CD14-positive monocyte (primary cell): ENCODE measurements around the gene NSMF. TPM values are rescaled to one million over a fixed set of nuclear protein-coding genes. Genes with fewer than 3 reads are reported as not detected.
A peak's percentile ranks its signal among the peaks of the same experiment; 100 is the strongest.

ENCODE experiments used
- DNase-seq, 3 donors: peaks; one replicate each; pipeline ENCODE4 v3.0.0-alpha.2; 2011 to 2022
- H2AFZ ChIP-seq: 2 replicates; pipeline ENCODE4 v1.6.0; 2012; ENCODE audit warnings: mild to moderate bottlenecking, low read depth, low read length, inconsistent platforms; ENCODE audit not compliant: insufficient read depth, poor library complexity, severe bottlenecking
- H3K27ac ChIP-seq, 2 donors: 1 replicate in 1 of 2; 2 replicates in 1 of 2; pipeline ENCODE4 v1.5.1; 2012 to 2013; ENCODE audit warnings: low read length in 2 of 2, control low read depth in 1 of 2, inconsistent platforms in 1 of 2, low read depth in 1 of 2, mild to moderate bottlenecking in 1 of 2
- H3K27me3 ChIP-seq, 2 donors: one replicate each; pipeline versions ENCODE4 v1.6.0 to v1.6.1; 2011 to 2013; ENCODE audit warnings: low read length in 2 of 2; ENCODE audit not compliant: control insufficient read depth in 2 of 2, insufficient read depth in 2 of 2
- H3K36me3 ChIP-seq, 2 donors: replicated peaks in 1 of 2; 1 replicate in 1 of 2; 2 replicates in 1 of 2; pipeline versions ENCODE4 v1.5.1 to v1.6.1; 2012 to 2013; ENCODE audit warnings: low read length in 2 of 2, control low read depth in 1 of 2, inconsistent platforms in 1 of 2, mild to moderate bottlenecking in 1 of 2; ENCODE audit not compliant: insufficient read depth in 2 of 2, control insufficient read depth in 1 of 2
- H3K4me1 ChIP-seq, 2 donors: 1 replicate in 1 of 2; 2 replicates in 1 of 2; pipeline versions ENCODE4 v1.5.1 to v1.6.1; 2012 to 2013; ENCODE audit warnings: low read length in 2 of 2, control low read depth in 1 of 2, inconsistent platforms in 1 of 2, mild to moderate bottlenecking in 1 of 2, moderate library complexity in 1 of 2; ENCODE audit not compliant: insufficient read depth in 2 of 2, control insufficient read depth in 1 of 2
- H3K4me2 ChIP-seq: replicated peaks from 2 replicates; pipeline ENCODE3; 2012; ENCODE audit warnings: low read length, moderate library complexity, mild to moderate bottlenecking; ENCODE audit not compliant: poor library complexity, severe bottlenecking; ENCODE audit errors: extremely low read depth
- H3K4me3 ChIP-seq, 3 experiments: fragments of 200-600 bp in 1 of 3; sonication (generic) in 1 of 3; replicated peaks in 1 of 3; 1 replicate in 2 of 3; 2 replicates in 1 of 3; pipeline ENCODE4 v1.5.1; 2011 to 2013; ENCODE audit warnings: low read length in 3 of 3, mild to moderate bottlenecking in 3 of 3, control low read depth in 2 of 3, low read depth in 2 of 3, inconsistent platforms in 1 of 3, moderate library complexity in 1 of 3
- H3K79me2 ChIP-seq: 2 replicates; pipeline ENCODE4 v1.6.0; 2012; ENCODE audit warnings: mild to moderate bottlenecking, control low read depth, inconsistent platforms, low read length, moderate library complexity; ENCODE audit not compliant: insufficient read depth
- H3K9ac ChIP-seq: 2 replicates; pipeline ENCODE4 v1.6.0; 2017; ENCODE audit warnings: low read length, mild to moderate bottlenecking; ENCODE audit not compliant: insufficient read depth, poor library complexity, severe bottlenecking
- H3K9me3 ChIP-seq, 2 donors: replicated peaks in 1 of 2; 1 replicate in 1 of 2; 2 replicates in 1 of 2; pipeline versions ENCODE4 v1.5.1 to v1.6.1; 2012 to 2013; ENCODE audit warnings: low read length in 2 of 2, control low read depth in 1 of 2; ENCODE audit not compliant: control insufficient read depth in 1 of 2, insufficient read depth in 1 of 2
- H4K20me1 ChIP-seq: 2 replicates; pipeline ENCODE4 v1.6.0; 2012; ENCODE audit warnings: mild to moderate bottlenecking, low read length, control low read depth, moderate library complexity; ENCODE audit not compliant: insufficient read depth
- H3K27ac Mint-ChIP-seq, 7 donors: one replicate each; pipeline ENCODE4 v1.8.0; 2020; ENCODE audit warnings: mild to moderate bottlenecking in 7 of 7, mixed read lengths in 7 of 7, moderate library complexity in 6 of 7, inconsistent platforms in 2 of 7
- H3K27me3 Mint-ChIP-seq, 3 donors: one replicate each; pipeline ENCODE4 v1.8.0; 2021 to 2022; ENCODE audit warnings: low read depth in 3 of 3, mild to moderate bottlenecking in 3 of 3, mixed read lengths in 3 of 3, moderate library complexity in 3 of 3, inconsistent platforms in 1 of 3
- H3K36me3 Mint-ChIP-seq, 2 donors: one replicate each; pipeline ENCODE4 v1.8.0; 2020; ENCODE audit warnings: mixed read lengths in 2 of 2, inconsistent platforms in 1 of 2, mild to moderate bottlenecking in 1 of 2
- H3K4me1 Mint-ChIP-seq: one replicate; pipeline ENCODE4 v1.8.0; 2020; ENCODE audit warnings: mild to moderate bottlenecking, mixed read lengths
- H3K4me3 Mint-ChIP-seq, 2 donors: one replicate each; pipeline ENCODE4 v1.8.0; 2020; ENCODE audit warnings: mild to moderate bottlenecking in 2 of 2, mixed read lengths in 2 of 2, moderate library complexity in 1 of 2
- H3K9me3 Mint-ChIP-seq, 7 donors: one replicate each; pipeline ENCODE4 v1.8.0; 2020 to 2022; ENCODE audit warnings: mixed read lengths in 7 of 7, mild to moderate bottlenecking in 6 of 7, moderate library complexity in 6 of 7, inconsistent platforms in 2 of 7
- WGBS: methylation state at CpG from one replicate; pipeline ENCODE4 v1.1.5; 2013; ENCODE audit warnings: missing lambda C conversion rate; ENCODE audit not compliant: insufficient coverage; 5-methylcytosine and 5-hydroxymethylcytosine counted together
- intact Hi-C, 2 donors: fragments of 100-400 bp; cut with micrococcal nuclease; formaldehyde crosslinking; loops; one replicate each; pipeline versions ENCODE4 v1.15.0 to v1.15.1; 2023
- polyA plus RNA-seq, 3 donors: library from polyadenylated mRNA; depleted of rRNA in 1 of 3; unstranded in 2 of 3; stranded (reverse) in 1 of 3; fragments of 300-500 nt in 2 of 3; fragments of >200 nt in 1 of 3; fragmentation: Illumina TruSeq in 2 of 3; gene quantifications; 1 replicate in 2 of 3; 2 replicates in 1 of 3; pipeline ENCODE4 v1.2.3, GENCODE V29; 2012 to 2021
- TF ChIP-seq, protein P1 (sequence below): fragments of 200-600 bp; IDR thresholded peaks from one replicate; pipeline ENCODE4 v1.8.0; 2022; ENCODE audit warnings: antibody characterized with exemption, mild to moderate bottlenecking

The NSMF gene
- polyA plus RNA-seq, 3 donors: 4.6 to 68.4 (median 5.3) TPM

GRCh38 chr9:137412431-137412830 lies 46.7 kb downstream of the NSMF start:
- Histone ChIP-seq H4K20me1 (peaks cover 52% of the 10 kb centered on the region), H2AFZ (no peak overlapping the region), H3K4me3 (no peak overlapping the region), H3K27me3 (peaks cover 2 to 26% of the 10 kb centered on the region in 2 donors), H3K9ac (no peak overlapping the region), H3K4me1 (peaks cover 18 to 29% of the 10 kb centered on the region in 2 donors), H3K36me3 (no peaks in the 10 kb centered on the region), H3K4me2 (no peak overlapping the region), H3K27ac (no peak overlapping the region), H3K9me3 (no peaks in the 10 kb centered on the region), H3K79me2 (peaks cover 7% of the 10 kb centered on the region)
- Mint-ChIP-seq H3K27ac (no peak overlapping the region), H3K9me3 (peaks cover 0 to 4% (median 0%) of the 10 kb centered on the region in 7 donors), H3K4me3 (peak overlapping the region in 1 of 2 donors; percentile 48), H3K27me3 (peaks cover 20 to 60% (median 30%) of the 10 kb centered on the region in 3 donors), H3K4me1 (peaks cover 18% of the 10 kb centered on the region), H3K36me3 (peaks cover 5 to 7% of the 10 kb centered on the region in 2 donors)
- WGBS: 83% methylated on average over 9 of the region's 10 CpGs
- TF ChIP-seq, protein P1, sequence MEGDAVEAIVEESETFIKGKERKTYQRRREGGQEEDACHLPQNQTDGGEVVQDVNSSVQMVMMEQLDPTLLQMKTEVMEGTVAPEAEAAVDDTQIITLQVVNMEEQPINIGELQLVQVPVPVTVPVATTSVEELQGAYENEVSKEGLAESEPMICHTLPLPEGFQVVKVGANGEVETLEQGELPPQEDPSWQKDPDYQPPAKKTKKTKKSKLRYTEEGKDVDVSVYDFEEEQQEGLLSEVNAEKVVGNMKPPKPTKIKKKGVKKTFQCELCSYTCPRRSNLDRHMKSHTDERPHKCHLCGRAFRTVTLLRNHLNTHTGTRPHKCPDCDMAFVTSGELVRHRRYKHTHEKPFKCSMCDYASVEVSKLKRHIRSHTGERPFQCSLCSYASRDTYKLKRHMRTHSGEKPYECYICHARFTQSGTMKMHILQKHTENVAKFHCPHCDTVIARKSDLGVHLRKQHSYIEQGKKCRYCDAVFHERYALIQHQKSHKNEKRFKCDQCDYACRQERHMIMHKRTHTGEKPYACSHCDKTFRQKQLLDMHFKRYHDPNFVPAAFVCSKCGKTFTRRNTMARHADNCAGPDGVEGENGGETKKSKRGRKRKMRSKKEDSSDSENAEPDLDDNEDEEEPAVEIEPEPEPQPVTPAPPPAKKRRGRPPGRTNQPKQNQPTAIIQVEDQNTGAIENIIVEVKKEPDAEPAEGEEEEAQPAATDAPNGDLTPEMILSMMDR: no peak
- DNase-seq: no peak
- intact Hi-C loops: no loop called here

DNA sequence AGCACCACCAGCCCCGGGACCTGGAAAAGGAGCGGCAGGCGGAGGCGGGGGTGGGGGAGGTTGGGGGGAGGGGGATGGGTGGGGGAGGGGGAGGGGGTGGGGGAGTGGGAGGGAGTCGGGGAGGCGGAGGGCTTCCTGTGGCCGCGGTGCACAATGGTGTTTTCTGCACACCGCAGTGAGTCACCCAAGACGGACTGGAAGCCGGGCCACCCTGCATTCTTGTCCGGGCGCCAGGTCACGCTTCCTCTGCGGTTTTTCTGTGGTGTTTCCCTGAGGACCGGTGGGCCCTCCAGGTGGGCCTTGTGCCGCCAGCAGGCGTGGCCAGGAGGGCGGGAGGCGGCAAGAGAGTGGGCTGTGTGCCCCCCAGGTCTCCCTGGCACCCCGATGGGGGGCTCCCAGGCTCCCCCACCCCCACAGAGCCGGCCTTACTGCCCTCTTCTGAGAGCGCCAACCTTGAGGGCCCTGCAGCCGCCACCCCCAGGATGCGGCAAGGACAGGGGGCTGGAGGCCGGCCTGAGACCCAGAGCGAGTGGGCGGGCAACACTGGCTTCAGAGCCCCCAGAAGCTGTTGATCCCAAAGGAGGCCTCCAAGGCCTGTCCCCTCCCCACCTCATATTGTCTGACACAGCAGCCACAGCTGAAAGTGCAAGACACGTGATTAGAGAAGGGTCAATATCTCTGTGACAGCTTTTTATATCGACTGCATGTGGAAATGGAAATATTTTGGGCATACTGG lies 47.3 kb downstream of the NSMF start:
- no peak overlapping the region for H3K4me2 ChIP-seq
- H3K4me1 ChIP-seq: peaks cover 22 to 24% of the 10 kb centered on the region in 2 donors
- H3K27ac Mint-ChIP-seq: no peak overlapping the region
- peaks cover 23 to 63% (median 34%) of the 10 kb centered on the region in 3 donors for H3K27me3 Mint-ChIP-seq
- H3K4me1 Mint-ChIP-seq: peaks cover 18% of the 10 kb centered on the region
- 3% methylated on average over 21 of the region's 30 CpGs for WGBS
- peaks cover 53% of the 10 kb centered on the region for H4K20me1 ChIP-seq
- DNase-seq: peak; percentile 46 to 84 (median 51)
- H3K36me3 Mint-ChIP-seq: peaks cover 5 to 7% of the 10 kb centered on the region in 2 donors
- H3K4me3 Mint-ChIP-seq: peak overlapping the region in 1 of 2 donors; percentile 35
- H3K27ac ChIP-seq: no peak overlapping the region
- no peaks in the 10 kb centered on the region for H3K36me3 ChIP-seq
- H3K9me3 Mint-ChIP-seq: peaks cover 0 to 4% (median 0%) of the 10 kb centered on the region in 7 donors
- peaks cover 7% of the 10 kb centered on the region for H3K79me2 ChIP-seq
- intact Hi-C loops: no loop called here
- H3K9ac ChIP-seq: peak overlapping the region; percentile 15
- no peak overlapping the region for H2AFZ ChIP-seq
- TF ChIP-seq, protein P1: no peak
- no peaks in the 10 kb centered on the region for H3K9me3 ChIP-seq
- H3K27me3 ChIP-seq: peaks cover 5 to 31% of the 10 kb centered on the region in 2 donors
- no peak overlapping the region for H3K4me3 ChIP-seq
